GM06990 (cell line): ENCODE results near the gene PLA2G3.

Experiments used
- DNase-seq: peaks from one replicate; pipeline ENCODE4 v3.0.0-alpha.2; 2011; ENCODE audit not compliant: insufficient read length; ENCODE audit errors: extremely low read depth
- H3K27me3 ChIP-seq: replicated peaks from 2 replicates; pipeline ENCODE4 v1.6.0; 2011; ENCODE audit warnings: low read length; ENCODE audit not compliant: control insufficient read depth, insufficient read depth
- H3K36me3 ChIP-seq: 2 replicates; pipeline ENCODE4 v1.5.1; 2011; ENCODE audit warnings: low read length; ENCODE audit not compliant: control insufficient read depth, insufficient read depth
- H3K4me3 ChIP-seq: replicated peaks from 2 replicates; pipeline ENCODE4 v1.5.1; 2011; ENCODE audit warnings: low read depth, mild to moderate bottlenecking, control low read depth, low read length
- TF ChIP-seq, protein P1 (sequence below): IDR thresholded peaks from 2 replicates; pipeline ENCODE4 v1.5.1; 2011; ENCODE audit warnings: low read length, control low read depth, mild to moderate bottlenecking, inconsistent platforms; ENCODE audit not compliant: insufficient read depth, poor library complexity, severe bottlenecking

PLA2G3 gene

GRCh38 chr22:31162015-31162765 is 21.9 kb upstream of the PLA2G3 start:
- no peak for DNase-seq
- TF ChIP-seq, protein P1, sequence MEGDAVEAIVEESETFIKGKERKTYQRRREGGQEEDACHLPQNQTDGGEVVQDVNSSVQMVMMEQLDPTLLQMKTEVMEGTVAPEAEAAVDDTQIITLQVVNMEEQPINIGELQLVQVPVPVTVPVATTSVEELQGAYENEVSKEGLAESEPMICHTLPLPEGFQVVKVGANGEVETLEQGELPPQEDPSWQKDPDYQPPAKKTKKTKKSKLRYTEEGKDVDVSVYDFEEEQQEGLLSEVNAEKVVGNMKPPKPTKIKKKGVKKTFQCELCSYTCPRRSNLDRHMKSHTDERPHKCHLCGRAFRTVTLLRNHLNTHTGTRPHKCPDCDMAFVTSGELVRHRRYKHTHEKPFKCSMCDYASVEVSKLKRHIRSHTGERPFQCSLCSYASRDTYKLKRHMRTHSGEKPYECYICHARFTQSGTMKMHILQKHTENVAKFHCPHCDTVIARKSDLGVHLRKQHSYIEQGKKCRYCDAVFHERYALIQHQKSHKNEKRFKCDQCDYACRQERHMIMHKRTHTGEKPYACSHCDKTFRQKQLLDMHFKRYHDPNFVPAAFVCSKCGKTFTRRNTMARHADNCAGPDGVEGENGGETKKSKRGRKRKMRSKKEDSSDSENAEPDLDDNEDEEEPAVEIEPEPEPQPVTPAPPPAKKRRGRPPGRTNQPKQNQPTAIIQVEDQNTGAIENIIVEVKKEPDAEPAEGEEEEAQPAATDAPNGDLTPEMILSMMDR = no peak
- Histone ChIP-seq H3K27me3 (no peaks in the 10 kb centered on the region), H3K36me3 (no peaks in the 10 kb centered on the region; the same call in none of the 2 replicates), H3K4me3 (no peak overlapping the region)

DNA sequence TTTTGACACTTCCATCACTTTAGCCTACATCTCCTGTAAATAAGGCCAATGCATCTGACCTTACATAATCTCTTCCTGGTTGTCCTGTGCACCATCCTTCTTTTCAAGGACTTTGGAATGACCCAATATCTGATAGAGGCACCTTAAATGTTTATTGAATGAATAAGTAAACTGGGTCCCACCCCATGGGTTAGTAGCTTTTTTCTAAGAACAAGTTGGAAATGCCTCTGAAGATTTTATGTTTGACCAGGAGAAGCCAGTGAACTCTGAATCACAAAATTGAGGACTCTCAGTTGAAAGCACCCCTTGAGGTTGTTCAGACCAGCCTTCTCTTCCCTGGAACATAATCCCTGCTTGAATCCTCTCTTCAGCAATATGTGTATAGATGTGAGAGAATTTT is 21.1 kb upstream of the PLA2G3 start:
- no peak for DNase-seq
- H3K4me3 ChIP-seq = no peak overlapping the region
- no peaks in the 10 kb centered on the region; the same call in none of the 2 replicates for H3K36me3 ChIP-seq
- H3K27me3 ChIP-seq = no peaks in the 10 kb centered on the region
- TF ChIP-seq, protein P1 = no peak

GRCh38 chr22:31160328-31160978 is 20.1 kb upstream of the PLA2G3 start:
- Histone ChIP-seq H3K36me3 (no peaks in the 10 kb centered on the region), H3K4me3 (peak overlapping the region; percentile 85), H3K27me3 (no peaks in the 10 kb centered on the region)
- TF ChIP-seq, protein P1 = no peak
- no peak for DNase-seq

DNA sequence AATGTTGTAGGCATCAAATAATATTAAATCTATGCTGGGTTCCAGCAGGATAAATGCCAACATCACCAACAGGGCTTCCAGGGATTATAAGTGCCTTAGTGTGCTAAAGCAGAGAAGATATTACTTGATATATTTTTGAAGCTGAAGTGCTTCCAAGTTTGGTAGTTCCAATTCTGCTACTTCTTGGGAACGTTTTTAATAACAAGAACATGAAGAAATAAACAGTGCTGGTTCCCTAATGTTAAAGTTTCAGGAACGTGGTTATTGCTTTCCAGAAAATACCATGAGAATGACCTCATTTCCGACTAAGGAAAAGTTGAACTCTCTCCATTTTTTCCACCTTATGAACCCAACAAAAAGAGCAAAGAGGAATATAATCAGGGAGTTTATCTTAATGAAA is 15.1 kb upstream of the PLA2G3 start:
- no peak for DNase-seq
- Histone ChIP-seq H3K4me3 (no peak overlapping the region), H3K27me3 (no peaks in the 10 kb centered on the region), H3K36me3 (no peaks in the 10 kb centered on the region)
- TF ChIP-seq, protein P1 = no peak

DNA sequence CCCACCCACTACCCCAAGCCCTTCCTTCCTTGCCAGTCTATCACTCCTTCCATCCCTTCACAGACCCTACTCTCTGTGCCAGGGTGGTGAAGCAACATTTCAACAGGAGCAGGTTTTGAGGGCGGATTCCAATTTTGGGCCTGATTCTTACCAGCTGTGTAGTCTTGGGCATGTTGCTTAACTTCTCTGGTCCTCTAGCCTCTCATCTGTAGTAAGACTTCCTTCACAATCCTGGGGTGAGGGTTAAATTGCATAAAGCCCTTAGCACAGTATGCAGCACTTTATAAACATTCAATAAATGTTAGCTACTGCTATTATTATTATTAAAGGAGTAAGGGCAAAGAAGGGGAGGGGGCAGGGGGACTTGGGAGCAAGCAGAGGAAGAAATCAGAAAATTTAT is 14.7 kb upstream of the PLA2G3 start:
- H3K36me3 ChIP-seq = no peaks in the 10 kb centered on the region
- no peak overlapping the region for H3K4me3 ChIP-seq
- H3K27me3 ChIP-seq = no peaks in the 10 kb centered on the region
- no peak for DNase-seq
- TF ChIP-seq, protein P1 = no peak

DNA sequence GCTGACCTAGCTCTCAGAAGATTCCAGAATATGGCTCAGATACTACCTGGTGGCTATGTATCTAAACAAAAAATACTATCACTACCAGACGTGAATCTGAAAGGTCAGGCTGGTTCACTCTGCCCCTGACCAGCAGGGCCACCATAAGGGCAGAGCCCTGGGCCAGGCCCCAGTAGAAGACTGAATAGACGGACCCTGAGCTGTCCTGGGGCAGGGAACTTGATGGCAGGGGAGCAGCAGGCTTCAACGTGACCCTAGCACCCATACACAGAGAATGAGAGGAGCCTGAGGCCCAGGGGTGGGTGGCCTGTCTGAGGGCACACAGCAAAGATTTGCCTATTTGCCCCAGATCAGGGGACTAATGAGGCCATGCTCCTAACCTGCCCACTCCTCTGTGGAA is 13.0 kb upstream of the PLA2G3 start:
- Histone ChIP-seq H3K27me3 (no peaks in the 10 kb centered on the region), H3K4me3 (no peak overlapping the region), H3K36me3 (no peaks in the 10 kb centered on the region)
- no peak for DNase-seq
- TF ChIP-seq, protein P1 = no peak
